Activated CD8-positive, alpha-beta memory T cell treated with anti-CD3 and anti-CD28 coated beads for 1 hour (primary cell): ENCODE measurements around the gene MAP6.

ENCODE experiments used
- DNase-seq, 2 donors: peaks; one replicate each; pipeline ENCODE4 v3.0.0-alpha.2; 2020; ENCODE audit warnings: low read depth in 1 of 2; ENCODE audit errors: extremely low read depth in 1 of 2

The MAP6 gene

GRCh38 chr11:75554258-75555022 lies 114.4 kb downstream of the MAP6 start:
- DNase-seq: no peak

GRCh38 chr11:75553889-75554257 lies 115.0 kb downstream of the MAP6 start:
- DNase-seq: no peak

GRCh38 chr11:75553182-75553581 lies 115.7 kb downstream of the MAP6 start:
- DNase-seq: no peak

GRCh38 chr11:75549370-75549958 lies 119.4 kb downstream of the MAP6 start:
- DNase-seq: no peak

- no peak for DNase-seq
Observed at GRCh38 chr11:75548595-75549272, 120.1 kb downstream of the MAP6 start.

GRCh38 chr11:75547617-75548058 lies 121.2 kb downstream of the MAP6 start:
- no peak for DNase-seq

- no peak for DNase-seq
Observed at GRCh38 chr11:75547177-75547576, 121.7 kb downstream of the MAP6 start.

- DNase-seq: no peak
Observed at GRCh38 chr11:75543806-75544205, 125.0 kb downstream of the MAP6 start.

GRCh38 chr11:75542088-75542438 lies 126.8 kb downstream of the MAP6 start:
- no peak for DNase-seq

GRCh38 chr11:75541193-75542087 lies 127.4 kb downstream of the MAP6 start:
- DNase-seq: no peak

- no peak for DNase-seq
Observed at GRCh38 chr11:75539459-75540334, 129.1 kb downstream of the MAP6 start.

- no peak for DNase-seq
Observed at GRCh38 chr11:75538150-75538942, 130.5 kb downstream of the MAP6 start.

- DNase-seq: no peak
Observed at GRCh38 chr11:75537740-75538139, 131.1 kb downstream of the MAP6 start.
